GM12865 (cell line): ENCODE data around the gene SECISBP2L.

Experiments used
- DNase-seq: peaks from one replicate; pipeline ENCODE4 v3.0.0; 2010; ENCODE audit warnings: low read depth
- H3K4me3 ChIP-seq: 2 replicates; pipeline ENCODE4 v1.5.1; 2011; ENCODE audit warnings: mild to moderate bottlenecking, low read depth, low read length, control low read depth
- CTCF ChIP-seq: IDR thresholded peaks from 2 replicates; pipeline ENCODE4 v1.5.1; 2011; ENCODE audit warnings: low read length, control low read depth, low read depth, inconsistent platforms; ENCODE audit not compliant: insufficient read depth; ENCODE audit errors: missing control alignments

Gene SECISBP2L

GRCh38 chr15:49015896-49016295 lies 30.4 kb downstream of the SECISBP2L start:
- DNase-seq, result no peak
- no peak overlapping the region for H3K4me3 ChIP-seq
- no peak for TF ChIP-seq CTCF

GRCh38 chr15:48999314-48999713 lies 46.9 kb downstream of the SECISBP2L start:
- DNase-seq, result no peak
- no peak for TF ChIP-seq CTCF

DNA sequence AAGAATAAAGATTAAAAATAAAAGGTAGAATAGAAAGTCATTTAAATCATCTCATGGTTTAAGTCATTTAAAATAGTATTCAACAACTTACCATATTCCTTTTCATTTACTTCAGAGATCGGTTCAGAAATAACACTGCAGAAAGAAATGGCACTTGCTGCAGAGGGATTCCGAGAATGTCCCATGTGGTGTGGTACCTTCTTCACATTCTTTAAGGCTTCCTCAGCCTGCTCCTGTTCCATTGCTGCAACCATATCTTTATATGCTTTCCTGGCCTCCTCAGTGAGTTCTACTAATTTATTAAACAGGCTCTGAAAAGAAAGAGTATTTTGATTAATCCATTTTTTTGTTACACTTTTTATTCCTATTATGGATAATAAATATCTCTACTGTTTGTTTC lies 50.0 kb downstream of the SECISBP2L start:
- no peak for DNase-seq
- no peak overlapping the region for H3K4me3 ChIP-seq
- no peak for TF ChIP-seq CTCF

More at GRCh38 chr15:48999314-48999713, 46.9 kb downstream of the SECISBP2L start:
- no peak overlapping the region for H3K4me3 ChIP-seq

- H3K4me3 ChIP-seq, result no peak overlapping the region
- no peak for TF ChIP-seq CTCF
- DNase-seq, result no peak
Observed at GRCh38 chr15:48993380-48993779, 52.9 kb downstream of the SECISBP2L start.

DNA sequence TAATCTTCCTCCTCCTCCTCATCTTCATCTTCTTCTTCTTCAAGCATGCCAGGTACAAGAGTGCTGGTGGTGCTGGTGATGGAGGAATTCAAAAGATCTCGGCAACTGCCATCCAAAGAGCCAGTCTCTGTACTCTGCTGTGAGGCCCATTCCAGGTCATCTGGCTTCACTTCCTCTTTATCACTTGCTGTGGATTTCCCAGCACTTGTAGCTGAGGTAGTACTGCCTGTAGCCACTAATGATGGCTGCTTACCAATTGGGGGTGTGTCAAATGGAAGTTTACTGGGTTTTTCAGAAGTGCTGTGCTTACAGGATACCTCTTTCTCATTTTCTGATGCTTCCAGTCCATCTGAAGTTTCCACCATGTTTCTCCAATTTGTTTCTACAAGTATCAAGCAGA lies 53.7 kb downstream of the SECISBP2L start:
- DNase-seq, result peak; percentile 58
- TF ChIP-seq CTCF, result no peak

DNA sequence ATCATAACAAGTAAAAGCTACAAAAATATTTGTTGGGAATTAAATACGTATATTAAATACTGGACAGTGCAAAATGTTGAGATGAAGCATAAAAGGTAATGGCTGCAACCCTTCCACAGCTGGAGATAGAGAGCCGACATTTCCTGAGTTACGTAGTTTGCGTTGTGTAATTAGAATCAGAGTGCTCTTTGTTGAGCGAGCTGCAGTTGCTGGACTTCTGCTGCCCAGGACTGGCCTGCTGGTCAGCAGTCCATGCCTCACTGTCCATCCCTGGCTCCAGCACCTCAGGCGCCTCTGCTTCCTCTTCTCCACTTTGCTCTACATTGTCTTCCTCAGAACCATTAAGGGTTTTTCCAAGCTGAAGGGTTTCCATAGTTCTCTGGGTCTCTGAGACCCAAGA lies 54.1 kb downstream of the SECISBP2L start:
- DNase-seq, result no peak
- no peak overlapping the region for H3K4me3 ChIP-seq
- no peak for TF ChIP-seq CTCF

More for the DNA sequence above, 53.7 kb downstream of the SECISBP2L start:
- no peak overlapping the region for H3K4me3 ChIP-seq

DNA sequence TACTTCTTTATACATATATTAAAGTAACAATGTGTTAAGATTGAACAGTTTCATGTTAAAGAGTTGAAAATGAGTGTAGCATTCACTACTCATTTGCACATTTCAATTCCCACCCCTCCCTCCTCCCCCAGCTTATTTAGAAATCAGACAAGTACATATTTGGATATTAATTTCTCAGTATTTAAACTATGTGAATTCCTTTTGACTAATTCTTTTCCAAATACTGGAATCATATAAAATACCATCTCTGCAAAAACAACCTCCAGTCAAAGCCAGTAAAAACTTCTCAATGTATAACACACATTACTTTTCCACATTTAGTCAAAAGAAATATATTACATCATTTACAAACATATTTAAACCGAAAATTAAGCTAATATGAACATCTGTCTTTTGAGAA lies 57.1 kb downstream of the SECISBP2L start:
- no peak overlapping the region for H3K4me3 ChIP-seq
- no peak for DNase-seq
- TF ChIP-seq CTCF, result no peak
